Measurements from ENCODE around the gene MKI67. TPM values are rescaled to one million over a fixed set of nuclear protein-coding genes. Genes with fewer than 3 reads are reported as not detected.
A peak's percentile ranks its signal among the peaks of the same experiment; 100 is the strongest.

MKI67 gene
- total and polyA plus RNA-seq, 2 of the 13 experiments (the other 11 are each of a cell fraction or from before 2014, with no cell fraction given) = 6.7 to 22.9 TPM

DNA sequence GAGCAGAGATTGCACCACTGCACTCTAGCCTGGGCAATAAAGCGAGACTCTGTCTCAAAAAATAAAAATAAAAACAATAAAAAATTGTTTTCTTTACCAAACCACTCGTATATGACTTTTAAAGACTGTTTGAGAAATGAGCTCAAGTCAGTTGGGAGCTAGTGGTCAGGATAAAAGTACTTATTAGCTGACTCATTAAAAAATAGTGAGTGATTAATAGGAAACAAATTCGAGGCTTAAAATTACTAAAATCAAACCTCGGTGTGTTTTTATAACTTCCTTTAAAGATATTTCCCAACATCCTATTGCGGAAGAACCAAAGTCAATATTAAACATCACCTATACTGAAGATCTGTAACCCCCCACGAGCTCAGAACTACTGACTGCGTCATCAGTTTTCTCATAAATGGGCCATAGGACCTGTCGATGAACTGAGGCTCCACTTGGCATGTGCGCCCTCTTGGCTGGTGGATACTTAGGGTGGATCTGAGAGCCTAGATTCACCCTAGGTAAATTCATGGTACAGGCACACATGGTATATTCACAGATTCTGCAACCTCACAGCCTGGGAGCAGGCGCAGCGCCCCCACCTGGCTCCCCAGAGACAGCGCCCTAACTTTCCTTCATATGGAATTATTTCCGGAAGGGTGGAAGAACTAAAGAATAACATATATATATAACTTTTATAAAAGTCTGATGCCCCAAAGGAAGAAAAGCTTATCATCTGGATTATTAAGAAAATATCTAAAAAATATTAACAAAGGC, 9.2 kb downstream of the MKI67 start:
- no peak overlapping the region for H3K9ac ChIP-seq (ENCODE audit: insufficient read depth, low read depth, low read length)
- 89% methylated on average over 13 of the region's 13 CpGs for WGBS (ENCODE audit: low lambda C conversion rate)
- DNase-seq (ENCODE audit: low spot score) = no peak
- no peaks in the 10 kb centered on the region for H4K20me1 ChIP-seq (ENCODE audit: insufficient read depth, low read length)
- no peak for FAIRE-seq
- H3K4me3 ChIP-seq (replicated peaks in 1 of 3; ENCODE audit: insufficient read depth in 1 of 3, low read depth in 2 of 3, low read length in 3 of 3) = no peak overlapping the region
- ChIA-PET CTCF (ENCODE audit: low intra/inter-chr PET ratio, low total read pairs) (no interaction called here), POLR2A (no interaction called here)
- H2AFZ ChIP-seq (ENCODE audit: low read length) = no peak overlapping the region
- no peak for ATAC-seq
- in situ Hi-C loops (cut with HindIII; ENCODE audit: extremely low pct_ligation_motif_present, low pct_unique_long_range_greater_than_20kb) (no loop called here), intact Hi-C loops (cut with micrococcal nuclease; ENCODE audit: unreplicated experiment) (no loop called here)
- BruUV-seq (replicated peaks) = no TSS peak
- TF ChIP-seq MAFF (IDR thresholded peaks at IDR 0.05; ENCODE audit: low read depth, low read length) (peak; percentile 77; the same call in 1 of the 2 replicates), ZBTB33 (CRISPR knock-in tag; IDR thresholded peaks at IDR 0.05) (peak; percentile 79), YY1 (IDR thresholded peaks at IDR 0.05; ENCODE audit: insufficient read depth, insufficient replicate concordance, low read depth, low read length) (no peak), RAD21 (CRISPR knock-in tag; IDR thresholded peaks at IDR 0.05) (no peak), CCAR2 (optimal IDR thresholded peaks at IDR 0.05; ENCODE audit: low read depth, low read length) (no peak), REL (CRISPR knock-in tag; conservative IDR thresholded peaks at IDR 0.05) (no peak), SIX1 (CRISPR knock-in tag; IDR thresholded peaks at IDR 0.05; ENCODE audit: borderline replicate concordance) (no peak), MAFK (conservative IDR thresholded peaks at IDR 0.05 in 1 of 2, IDR thresholded peaks at IDR 0.05 in 1 of 2; ENCODE audit: low read length in 2 of 2) (peak; percentile 73 to 89), ZBTB20 (CRISPR knock-in tag; IDR thresholded peaks at IDR 0.05; ENCODE audit: borderline replicate concordance, low read depth) (no peak), GATAD2A (CRISPR knock-in tag; IDR thresholded peaks at IDR 0.05) (no peak), BRD4 (CRISPR knock-in tag; IDR thresholded peaks at IDR 0.05) (no peak), MIXL1 (CRISPR knock-in tag; IDR thresholded peaks at IDR 0.05) (no peak), ZNF431 (CRISPR knock-in tag; IDR thresholded peaks at IDR 0.05; ENCODE audit: borderline replicate concordance, low read depth) (no peak)
- TF ChIP-seq, protein P1, sequence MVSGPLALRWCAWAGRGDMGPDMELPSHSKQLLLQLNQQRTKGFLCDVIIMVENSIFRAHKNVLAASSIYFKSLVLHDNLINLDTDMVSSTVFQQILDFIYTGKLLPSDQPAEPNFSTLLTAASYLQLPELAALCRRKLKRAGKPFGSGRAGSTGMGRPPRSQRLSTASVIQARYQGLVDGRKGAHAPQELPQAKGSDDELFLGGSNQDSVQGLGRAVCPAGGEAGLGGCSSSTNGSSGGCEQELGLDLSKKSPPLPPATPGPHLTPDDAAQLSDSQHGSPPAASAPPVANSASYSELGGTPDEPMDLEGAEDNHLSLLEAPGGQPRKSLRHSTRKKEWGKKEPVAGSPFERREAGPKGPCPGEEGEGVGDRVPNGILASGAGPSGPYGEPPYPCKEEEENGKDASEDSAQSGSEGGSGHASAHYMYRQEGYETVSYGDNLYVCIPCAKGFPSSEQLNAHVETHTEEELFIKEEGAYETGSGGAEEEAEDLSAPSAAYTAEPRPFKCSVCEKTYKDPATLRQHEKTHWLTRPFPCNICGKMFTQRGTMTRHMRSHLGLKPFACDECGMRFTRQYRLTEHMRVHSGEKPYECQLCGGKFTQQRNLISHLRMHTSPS (CRISPR knock-in tag; IDR thresholded peaks at IDR 0.05; ENCODE audit: low read depth) = no peak
- no peaks in the 10 kb centered on the region for H3K9me3 ChIP-seq (ENCODE audit: low read length)
- peaks cover 15 to 83% of the 10 kb centered on the region in 2 experiments for H3K36me3 ChIP-seq (replicated peaks in 1 of 2; ENCODE audit: control insufficient read depth in 1 of 2, insufficient read depth in 2 of 2, low read length in 2 of 2)
- no peak overlapping the region for H3K27ac ChIP-seq (ENCODE audit: extremely low read length, insufficient read depth, low read length)
- no peak overlapping the region for H3K4me2 ChIP-seq (ENCODE audit: low read depth, low read length)
- no peaks in the 10 kb centered on the region for H3K27me3 ChIP-seq (ENCODE audit: control insufficient read depth in 1 of 2, insufficient read depth in 2 of 2, low read length in 2 of 2)
- H3K79me2 ChIP-seq (ENCODE audit: insufficient read depth, low read length) = peaks cover 7% of the 10 kb centered on the region
- H3K4me1 ChIP-seq (ENCODE audit: insufficient read depth, low read length) = no peaks in the 10 kb centered on the region; the same call in 1 of the 2 replicates
